ENCODE measurements around the gene SFRP5. TPM values are rescaled to one million over a fixed set of nuclear protein-coding genes. Genes with fewer than 3 reads are reported as not detected.

The SFRP5 gene, protein sequence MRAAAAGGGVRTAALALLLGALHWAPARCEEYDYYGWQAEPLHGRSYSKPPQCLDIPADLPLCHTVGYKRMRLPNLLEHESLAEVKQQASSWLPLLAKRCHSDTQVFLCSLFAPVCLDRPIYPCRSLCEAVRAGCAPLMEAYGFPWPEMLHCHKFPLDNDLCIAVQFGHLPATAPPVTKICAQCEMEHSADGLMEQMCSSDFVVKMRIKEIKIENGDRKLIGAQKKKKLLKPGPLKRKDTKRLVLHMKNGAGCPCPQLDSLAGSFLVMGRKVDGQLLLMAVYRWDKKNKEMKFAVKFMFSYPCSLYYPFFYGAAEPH
- total RNA-seq: not detected in 2 replicates

DNA sequence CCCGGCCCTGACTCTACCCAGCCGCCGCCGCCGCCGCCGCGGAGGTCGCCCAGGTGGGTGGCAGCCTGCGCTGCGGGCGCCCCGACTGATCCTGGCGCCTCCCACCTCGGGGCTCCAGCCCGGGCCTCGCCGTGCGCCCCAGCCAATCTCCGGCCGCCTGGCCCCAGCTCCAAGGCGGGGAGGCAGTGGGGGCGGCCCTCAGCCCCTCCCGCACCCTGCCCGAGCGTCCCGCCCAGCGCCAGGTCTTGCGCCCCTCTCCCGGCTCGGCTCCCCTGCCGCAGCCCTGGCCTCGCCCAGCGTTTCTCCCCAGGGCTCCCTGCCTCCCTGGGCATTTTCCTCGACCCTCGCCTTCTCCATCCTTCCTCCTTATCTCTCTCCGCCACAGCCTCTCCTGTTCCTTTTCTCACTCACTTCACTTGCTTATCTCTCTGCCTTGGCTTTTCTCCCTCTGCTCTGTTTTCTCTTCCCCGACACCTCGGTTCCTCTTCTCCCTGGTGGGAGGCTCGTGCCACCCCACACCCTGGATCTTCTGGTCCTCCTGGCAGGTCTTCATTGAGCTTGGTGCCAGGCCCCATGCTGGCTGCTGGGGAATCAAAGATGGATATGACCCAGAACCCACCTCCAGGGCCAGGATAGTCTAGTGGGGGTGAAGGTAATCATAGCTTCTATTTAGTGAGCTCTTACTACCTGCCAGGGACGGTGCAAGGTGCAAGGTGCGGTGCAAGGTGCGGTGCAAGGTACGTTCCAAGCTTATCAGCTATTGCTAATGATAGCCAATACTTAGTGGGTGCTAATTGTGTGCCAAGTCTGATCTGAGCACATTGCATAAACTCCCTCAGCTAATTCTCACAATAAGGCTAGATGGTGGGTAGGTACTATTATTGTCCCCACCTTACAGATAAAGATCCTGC is at the start of gene SFRP5:
Gene SFRP5, minus strand, starts transcription at position 87 of the 911 bp plus-strand sequence. CDS start 166 bp downstream, outside the sequence.

DNA sequence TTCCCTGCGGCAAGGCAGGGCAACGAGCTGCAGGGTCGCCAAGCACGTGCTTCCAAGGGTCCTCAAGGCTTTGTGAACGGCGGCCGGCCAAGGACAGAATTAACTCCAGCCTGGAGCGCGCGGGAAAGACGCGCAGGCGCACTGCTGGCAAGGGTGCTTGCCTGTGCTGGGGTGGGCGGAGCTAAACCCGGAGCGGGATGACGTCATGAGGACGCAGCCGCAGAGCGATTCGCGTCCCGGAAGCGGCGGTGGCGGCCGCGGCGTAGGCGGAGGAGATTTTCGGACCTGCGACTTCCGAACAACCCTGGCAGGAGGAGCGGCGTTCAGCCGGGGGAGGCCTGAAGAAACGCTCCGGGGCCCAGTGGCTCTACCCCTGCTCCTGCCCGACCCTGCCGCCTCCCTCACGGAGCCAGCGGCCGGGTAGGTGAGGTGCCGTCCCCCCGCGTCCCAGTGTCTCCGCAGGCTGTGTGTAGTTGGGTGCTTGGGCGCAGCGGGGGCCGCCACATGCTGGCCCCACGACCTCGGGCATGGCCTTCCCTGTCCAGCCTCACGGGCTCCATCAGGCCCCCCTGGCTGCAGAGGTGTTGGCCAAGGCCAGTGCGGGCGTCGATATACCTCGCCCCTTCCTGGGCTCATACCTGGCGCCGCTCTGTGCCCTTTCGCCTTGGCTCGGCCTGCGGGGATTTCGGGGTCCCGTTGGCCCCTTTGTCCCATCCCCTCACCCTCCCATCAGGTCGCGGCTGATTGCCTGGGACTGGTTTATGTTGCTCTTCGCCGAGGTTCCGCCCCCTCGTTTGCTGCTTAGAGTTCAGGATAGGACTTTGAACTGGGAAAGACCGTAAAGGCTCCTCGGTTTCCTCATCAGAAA is 34.7 kb downstream of the SFRP5 start, which contains the start of gene ZFYVE27:
Gene ZFYVE27, plus strand, starts transcription at position 227 of the 868 bp plus-strand sequence. CDS start 1,350 bp downstream, outside the sequence.

Other genes with a start within 250 kb of the SFRP5 start
- gene ANKRD2, start 199.2 kb downstream of the SFRP5 start, total RNA-seq: 0.74 and 0.89 TPM in 2 replicates
- under 0.01 and 0.32 TPM in 2 replicates for gene HOGA1, start 187.6 kb downstream of the SFRP5 start, total RNA-seq
- gene C10orf62, start 182.3 kb downstream of the SFRP5 start, total RNA-seq: 0.23 and 0.30 TPM in 2 replicates
- gene MORN4, start 138.5 kb downstream of the SFRP5 start, total RNA-seq: 4.8 and 6.6 TPM in 2 replicates
- gene PI4K2A, start 131.3 kb downstream of the SFRP5 start, total RNA-seq: 25.5 and 28.0 TPM in 2 replicates
- 10.6 and 11.0 TPM in 2 replicates for gene AVPI1, start 84.8 kb downstream of the SFRP5 start, total RNA-seq
- gene MARVELD1, start 58.3 kb downstream of the SFRP5 start, total RNA-seq: 33.9 and 49.9 TPM in 2 replicates
- gene ZFYVE27, start 34.9 kb downstream of the SFRP5 start, total RNA-seq: 33.9 and 34.0 TPM in 2 replicates
- not detected in 2 replicates for gene GOLGA7B, start 77.8 kb upstream of the SFRP5 start, total RNA-seq